C1 segment of cervical spinal cord (tissue), 14 donors: ENCODE results near the gene SHMT2.

Experiments used
- DNase-seq, 14 donors: peaks; one replicate each; lab custom pipeline; 2025; lab: John Stamatoyannopoulos, UW

The SHMT2 gene

DNA sequence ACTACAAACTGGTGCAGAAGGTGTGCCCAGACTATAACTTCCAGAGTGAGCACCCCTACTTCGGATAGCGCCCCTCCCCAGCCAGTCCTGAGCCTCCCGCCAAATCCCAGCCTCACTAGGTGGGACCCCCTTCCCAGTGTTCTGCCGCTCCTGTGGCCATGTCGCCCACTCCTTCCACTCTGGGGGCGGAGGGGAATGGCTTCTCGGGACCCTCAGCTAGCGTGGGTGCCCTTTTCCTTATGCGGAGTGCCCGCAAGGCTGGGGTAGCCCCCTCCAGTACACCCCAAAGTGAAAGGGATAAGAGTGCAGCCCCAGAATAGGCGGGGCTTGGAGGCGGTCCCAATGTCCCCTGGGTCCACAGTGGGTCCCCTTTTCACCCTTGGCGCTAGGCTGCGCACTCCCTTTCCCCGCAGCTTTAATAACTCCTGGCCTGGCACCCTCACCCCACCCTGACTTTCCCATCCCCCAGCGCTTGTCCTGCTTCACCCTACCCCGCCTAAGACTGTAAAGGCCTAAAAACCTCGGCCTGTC is 3.8 kb upstream of the SHMT2 start:
- no peak for DNase-seq

DNA sequence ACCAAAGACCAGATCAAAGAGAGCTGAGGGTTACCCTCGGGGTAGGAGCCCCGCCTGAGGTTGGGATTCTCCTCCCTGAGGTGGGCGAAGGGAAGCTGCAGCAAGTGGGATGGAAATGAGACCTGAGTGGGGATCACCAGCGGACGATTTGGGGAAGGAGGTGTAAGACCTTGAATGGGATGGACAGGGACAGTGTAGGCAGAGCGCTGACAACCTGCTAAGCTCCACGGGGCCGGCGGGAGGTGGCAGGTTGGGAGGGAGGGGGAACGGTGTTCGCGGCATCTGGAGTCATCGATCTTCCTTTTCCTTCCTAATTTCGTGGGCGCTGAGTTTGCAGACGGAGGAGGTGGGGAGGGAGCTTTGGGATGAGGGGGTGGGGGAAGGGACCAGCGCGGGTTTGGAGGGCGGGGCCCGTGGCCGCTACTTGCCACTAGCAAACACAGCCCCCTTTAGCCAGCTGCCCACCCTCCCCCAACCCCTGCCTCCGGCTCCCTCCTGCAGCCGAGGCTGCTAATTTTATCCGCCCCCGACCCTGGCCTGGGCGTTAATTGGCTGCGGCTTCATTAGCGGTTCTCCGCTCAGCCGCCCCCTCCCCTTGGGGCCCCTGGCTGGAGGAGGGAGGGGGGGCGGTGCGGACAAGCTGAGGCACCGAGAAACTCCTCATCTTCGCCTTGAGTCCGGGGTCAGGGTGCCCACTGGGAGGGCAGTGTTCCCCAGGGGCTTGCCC is 2.8 kb upstream of the SHMT2 start:
- DNase-seq: no peak

DNA sequence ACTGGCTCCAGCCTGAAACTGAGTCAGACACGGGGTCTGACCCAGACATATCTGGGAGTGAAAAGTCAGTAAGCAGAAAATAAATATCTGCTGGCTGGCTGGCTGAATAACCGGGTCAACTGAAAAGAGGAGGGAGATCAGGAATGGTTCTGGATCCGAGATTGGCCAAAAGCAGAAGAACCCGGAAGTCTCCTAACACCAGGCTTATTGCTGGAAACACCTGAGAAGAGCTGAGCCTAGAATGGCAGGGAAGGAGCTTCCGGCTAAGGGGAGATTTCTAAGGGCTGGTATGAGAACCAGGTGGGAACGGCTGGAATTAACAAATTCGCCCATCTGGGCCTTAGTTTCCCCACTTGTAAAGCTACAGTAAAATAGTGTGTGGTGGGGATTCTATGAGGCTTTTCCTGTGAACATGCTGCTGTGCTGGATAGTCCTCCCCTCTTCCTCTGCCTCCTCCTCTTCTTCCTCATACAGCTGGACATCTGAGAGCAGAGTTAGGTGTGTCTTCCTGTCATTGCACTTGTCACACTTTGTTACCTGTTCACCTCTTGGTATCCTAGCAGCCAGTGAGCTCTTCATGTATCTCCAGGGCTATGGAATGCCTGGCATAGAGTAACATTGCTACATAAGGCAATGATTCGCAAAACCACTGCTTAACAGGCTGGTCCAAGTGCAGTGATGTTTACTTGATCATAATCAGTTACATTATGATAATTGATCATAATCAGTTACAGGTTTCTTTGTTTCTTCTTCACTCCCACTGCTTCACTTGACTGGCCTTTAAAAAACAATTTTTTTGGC is 2.0 kb upstream of the SHMT2 start:
- no peak for DNase-seq

DNA sequence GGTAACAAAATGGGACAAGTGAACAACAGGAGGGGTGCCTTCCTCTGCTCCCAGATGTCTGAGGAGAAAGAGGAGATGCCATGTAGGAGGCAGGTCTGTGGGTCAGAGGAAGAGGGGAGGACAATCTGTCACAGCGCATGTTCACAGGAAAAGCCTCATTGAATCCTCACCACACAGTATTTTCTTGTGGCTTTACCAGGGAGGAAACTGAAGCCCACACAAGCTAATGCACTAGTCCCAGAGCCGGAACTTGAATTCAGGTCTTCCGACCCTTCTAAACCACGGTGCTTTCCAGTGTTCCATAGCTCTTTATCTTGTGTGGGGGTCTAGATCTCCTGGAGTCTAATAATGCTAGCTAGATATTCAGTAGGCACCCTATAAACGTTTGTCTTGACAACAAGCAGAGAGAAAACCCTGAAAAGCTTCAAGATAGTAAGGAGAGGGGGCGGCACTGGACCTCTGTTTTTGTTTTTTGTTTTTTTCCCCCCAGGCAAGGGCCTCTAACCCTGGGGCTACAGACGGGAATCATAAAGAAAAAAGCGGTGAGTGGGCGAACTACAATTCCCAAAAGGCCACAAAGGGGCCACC is 371 bp upstream of the SHMT2 start:
- peak in 1 of 14 donors; percentile 51 for DNase-seq

DNA sequence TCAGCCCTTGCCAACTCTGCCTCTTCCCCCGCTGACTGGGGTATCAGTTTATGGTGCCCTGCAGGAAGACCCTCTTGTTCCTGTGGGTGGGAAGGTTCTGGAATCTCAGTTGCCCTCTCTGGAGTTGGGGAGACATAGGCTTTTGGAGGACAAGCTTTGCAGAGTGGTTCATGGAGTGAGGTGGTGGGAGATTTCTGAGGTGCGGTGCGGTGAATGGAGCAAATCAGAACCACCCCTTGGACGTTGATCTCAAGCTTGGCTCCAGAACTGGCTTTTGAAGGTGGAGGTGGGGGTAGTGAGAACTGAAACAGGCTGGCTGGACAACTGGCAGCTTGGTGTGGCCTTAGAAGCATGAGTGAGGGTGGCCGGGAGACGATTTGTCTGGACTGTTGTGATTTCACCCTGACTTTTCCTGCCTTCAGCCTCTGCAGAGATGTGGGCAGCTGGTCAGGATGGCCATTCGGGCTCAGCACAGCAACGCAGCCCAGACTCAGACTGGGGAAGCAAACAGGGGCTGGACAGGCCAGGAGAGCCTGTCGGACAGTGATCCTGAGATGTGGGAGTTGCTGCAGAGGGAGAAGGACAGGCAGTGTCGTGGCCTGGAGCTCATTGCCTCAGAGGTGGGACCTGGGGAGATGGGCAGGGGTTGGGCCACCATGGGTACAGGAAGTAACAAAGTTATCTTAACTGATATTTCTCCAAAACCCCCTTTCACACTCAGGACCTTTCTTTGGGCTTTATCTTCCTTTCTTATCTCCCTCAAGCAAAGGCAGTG is 1.1 kb downstream of the SHMT2 start:
- no peak for DNase-seq

DNA sequence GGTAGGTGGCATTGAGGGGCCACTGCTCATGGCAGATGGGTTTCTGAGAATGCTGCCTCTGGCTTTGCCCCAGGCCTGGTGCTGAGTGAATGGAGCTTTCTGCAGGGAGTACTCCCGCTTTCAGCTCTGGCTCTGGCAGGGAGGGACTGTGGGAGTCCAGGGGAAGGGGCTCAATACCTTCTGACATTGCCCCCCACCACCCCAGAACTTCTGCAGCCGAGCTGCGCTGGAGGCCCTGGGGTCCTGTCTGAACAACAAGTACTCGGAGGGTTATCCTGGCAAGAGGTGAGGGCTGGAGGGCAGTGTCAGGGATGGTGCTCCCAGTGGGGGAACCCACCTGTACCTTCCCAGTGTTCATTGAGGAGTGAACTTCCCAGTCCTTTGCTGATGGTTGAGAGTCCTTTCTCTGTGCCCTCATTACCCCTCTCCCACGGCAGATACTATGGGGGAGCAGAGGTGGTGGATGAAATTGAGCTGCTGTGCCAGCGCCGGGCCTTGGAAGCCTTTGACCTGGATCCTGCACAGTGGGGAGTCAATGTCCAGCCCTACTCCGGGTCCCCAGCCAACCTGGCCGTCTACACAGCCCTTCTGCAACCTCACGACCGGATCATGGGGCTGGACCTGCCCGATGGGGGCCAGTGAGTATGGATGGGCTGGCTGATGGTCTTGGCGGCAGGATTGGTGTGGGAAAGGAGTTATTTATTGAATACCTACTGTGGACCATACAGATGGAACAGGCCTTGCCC is 1.9 kb downstream of the SHMT2 start:
- DNase-seq: no peak

DNA sequence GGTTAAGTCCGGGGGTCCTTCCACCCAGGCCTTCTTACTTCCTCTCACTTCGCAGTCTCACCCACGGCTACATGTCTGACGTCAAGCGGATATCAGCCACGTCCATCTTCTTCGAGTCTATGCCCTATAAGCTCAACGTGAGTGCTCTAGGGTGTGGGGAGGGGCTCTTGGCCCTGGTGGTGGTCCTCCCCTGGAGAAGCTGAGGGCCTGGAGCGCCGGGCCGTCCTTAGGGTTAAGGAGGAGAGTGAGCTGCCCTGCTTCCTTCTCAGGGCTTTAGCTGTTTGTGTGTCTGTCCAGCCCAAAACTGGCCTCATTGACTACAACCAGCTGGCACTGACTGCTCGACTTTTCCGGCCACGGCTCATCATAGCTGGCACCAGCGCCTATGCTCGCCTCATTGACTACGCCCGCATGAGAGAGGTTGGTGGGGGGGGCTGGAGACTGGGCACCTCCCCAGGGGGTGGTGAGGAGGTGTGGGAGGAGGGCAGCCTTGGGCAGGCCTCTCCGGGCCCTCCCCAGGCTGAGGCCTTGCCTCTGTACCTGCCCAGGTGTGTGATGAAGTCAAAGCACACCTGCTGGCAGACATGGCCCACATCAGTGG is 2.7 kb downstream of the SHMT2 start:
- DNase-seq: no peak

DNA sequence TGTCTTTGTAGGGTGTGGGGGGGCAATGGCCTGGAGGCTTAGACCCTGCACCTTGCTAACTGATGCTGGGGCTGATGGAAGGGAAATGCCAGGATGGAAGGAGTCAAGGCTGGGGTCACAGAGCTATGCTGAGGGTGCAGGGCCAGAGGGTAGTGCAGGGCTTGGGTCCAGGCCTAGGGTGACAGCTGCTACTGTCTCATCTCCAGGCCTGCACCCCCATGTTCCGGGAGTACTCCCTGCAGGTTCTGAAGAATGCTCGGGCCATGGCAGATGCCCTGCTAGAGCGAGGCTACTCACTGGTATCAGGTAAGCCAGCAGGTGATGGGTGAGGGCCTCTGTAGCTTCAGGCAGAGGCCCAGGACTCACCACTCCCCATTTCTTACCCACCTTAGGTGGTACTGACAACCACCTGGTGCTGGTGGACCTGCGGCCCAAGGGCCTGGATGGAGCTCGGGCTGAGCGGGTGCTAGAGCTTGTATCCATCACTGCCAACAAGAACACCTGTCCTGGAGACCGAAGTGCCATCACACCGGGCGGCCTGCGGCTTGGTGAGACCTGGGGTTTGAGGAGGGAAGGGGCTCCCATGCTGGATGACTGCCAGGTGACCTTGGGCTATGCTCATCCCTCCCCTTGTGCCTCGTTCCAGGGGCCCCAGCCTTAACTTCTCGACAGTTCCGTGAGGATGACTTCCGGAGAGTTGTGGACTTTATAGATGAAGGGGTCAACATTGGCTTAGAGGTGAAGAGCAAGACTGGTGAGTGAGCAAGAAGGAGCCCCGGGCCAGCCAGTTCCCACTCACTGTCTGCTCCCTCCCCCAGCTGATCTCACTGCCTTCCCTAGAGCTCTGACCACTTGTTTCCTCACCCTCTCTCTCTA is 4.1 kb downstream of the SHMT2 start:
- no peak for DNase-seq

DNA sequence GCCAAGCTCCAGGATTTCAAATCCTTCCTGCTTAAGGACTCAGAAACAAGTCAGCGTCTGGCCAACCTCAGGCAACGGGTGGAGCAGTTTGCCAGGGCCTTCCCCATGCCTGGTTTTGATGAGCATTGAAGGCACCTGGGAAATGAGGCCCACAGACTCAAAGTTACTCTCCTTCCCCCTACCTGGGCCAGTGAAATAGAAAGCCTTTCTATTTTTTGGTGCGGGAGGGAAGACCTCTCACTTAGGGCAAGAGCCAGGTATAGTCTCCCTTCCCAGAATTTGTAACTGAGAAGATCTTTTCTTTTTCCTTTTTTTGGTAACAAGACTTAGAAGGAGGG is 4.7 kb downstream of the SHMT2 start:
- DNase-seq: no peak

DNA sequence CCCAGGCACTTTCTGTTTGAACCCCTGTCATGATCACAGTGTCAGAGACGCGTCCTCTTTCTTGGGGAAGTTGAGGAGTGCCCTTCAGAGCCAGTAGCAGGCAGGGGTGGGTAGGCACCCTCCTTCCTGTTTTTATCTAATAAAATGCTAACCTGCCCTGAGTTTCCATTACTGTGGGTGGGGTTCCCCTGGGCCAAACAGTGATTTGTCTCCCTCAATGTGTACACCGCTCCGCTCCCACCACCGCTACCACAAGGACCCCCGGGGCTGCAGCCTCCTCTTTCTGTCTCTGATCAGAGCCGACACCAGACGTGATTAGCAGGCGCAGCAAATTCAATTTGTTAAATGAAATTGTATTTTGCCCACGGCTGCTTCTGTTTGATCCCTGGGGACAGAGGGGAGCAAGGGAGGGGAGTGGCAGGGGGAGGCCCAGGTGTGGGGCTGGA is 5.1 kb downstream of the SHMT2 start:
- no peak for DNase-seq

DNA sequence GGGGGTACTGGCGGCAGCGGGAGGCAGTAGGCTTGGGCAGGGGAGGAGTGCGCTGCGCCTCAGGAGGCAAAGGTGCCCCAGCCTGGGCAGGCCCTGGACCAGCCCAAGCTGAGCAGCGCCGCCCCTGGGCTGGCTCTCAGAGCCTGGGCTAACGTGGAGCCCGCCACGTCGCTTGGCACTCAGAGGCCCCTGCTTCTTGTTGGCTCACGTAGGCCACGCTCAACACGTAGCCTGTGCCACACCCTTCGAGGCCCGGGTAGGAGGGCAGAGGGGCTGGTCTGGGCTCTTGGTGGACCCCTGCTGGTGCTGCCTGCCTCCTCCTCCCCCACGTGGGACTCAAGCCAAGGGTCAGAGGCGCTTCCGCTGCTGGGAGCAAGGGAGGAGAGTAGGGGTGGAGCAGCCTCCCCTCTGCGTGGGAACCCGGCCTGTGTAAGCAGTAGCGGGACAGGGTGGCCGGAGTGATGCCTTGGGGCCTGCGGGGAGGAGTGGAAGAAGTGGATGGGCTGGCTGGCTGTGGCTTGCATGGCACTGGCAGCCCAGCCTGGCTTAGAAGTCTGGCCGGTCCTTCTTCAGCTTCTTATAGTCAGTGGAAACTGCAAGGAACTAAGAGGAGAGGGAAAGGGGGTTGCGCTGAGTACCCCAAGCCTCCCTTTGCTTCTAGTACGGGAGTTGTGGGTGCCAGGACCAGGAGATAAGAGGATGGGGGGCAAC is 5.7 kb downstream of the SHMT2 start:
- no peak for DNase-seq

DNA sequence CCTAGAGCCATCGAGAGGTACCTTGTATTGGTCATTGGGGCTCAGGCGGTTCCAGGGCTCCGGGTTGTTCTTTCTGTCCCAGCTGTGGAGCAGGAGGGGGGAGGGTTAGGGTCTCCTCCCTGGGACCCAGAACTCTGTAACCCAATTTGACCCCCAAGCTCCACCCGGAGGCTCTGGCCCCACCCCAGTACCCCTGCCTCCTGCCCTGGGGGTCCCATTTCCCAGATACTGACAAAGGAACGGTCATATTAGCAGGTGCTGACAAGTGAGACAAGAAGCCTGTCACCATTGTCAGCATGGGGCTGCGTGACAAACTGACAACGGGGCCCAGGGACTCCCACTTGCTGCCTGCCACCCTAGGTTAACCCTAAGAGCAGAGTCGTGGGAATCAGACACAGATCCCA is 6.2 kb downstream of the SHMT2 start:
- no peak for DNase-seq

DNA sequence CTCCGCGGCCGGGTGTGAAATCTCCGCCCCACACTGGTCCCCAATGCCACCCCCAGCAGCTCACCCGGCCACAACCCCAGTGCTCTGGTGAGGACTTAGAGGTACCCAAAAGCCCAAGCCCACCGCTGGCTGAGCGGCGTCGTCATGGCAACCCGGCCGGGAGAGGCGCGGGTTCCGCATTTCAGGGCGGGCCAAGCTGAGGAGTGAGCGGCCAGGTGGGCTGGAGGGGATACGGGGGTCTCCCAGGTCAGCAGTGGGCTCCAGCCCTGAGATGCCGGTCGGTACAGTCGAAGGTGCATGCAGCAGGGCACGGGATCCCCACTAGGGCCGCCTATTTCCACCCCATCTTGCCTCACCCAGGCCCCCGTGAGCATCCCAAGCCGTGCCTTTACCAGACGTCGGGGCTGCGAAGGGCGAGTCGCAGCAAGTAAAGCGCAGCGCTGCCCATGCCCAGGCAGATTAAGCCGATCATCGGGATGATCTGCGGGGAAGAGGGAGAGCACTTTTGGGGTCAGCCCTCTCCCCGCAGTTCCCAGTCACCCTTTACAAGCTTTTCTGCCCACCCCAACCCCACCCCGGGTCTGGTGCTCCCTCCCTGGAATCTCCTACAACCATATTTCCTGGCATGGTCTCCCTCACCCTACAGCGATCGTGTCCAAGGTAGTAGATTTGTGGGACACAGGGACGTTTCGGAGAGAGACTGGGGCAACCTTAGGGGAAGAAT is 6.9 kb downstream of the SHMT2 start:
- DNase-seq: no peak

DNA sequence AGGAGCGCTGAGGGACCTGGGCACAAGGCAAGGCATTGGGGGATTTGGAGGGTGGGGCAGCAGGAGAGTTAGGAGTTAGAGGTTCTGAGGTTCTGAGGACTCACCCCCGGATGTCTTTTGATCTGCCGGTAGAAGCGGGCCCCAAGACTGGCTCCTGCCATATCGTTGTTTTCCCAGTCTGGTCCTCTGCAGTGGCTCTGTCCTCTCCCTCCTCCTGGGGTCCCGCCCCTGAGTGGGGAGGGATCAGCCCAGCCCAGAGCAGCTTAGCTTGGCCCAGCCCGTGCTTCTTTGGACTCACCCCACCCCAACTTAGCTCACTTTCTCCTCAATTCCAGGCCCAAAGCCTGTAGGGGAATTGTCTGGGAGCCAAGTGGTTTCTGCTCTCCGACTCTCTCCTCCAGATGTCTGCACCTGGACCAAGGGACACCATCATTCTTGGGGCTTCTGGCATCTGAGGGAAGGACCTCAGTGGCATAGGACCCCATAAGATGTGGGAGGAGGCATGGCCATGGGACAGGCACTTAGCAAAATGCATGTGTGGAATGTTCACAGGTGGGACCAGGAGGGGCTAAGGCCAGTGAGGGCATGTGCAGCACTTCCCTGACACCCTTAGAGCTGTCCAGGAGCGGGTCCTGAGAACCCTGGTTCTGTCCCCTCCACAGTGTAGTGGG is 7.5 kb downstream of the SHMT2 start:
- DNase-seq: no peak

DNA sequence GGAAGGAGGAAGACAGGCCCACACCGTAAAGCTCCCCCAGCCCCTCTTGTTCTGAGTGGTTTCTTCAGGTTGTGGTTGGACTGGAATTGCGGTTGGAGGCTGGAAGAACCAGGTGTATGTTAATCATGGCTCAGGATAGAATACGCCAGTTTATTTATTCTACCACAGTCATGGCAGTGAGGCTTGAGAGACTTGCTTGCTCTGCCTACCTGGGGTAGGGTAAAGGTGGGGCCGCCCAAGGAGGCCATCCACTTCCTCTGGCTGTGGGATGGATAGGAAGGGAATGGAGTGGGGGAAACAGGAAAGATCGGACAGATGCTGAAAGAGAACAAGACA is 8.1 kb downstream of the SHMT2 start:
- DNase-seq: no peak

DNA sequence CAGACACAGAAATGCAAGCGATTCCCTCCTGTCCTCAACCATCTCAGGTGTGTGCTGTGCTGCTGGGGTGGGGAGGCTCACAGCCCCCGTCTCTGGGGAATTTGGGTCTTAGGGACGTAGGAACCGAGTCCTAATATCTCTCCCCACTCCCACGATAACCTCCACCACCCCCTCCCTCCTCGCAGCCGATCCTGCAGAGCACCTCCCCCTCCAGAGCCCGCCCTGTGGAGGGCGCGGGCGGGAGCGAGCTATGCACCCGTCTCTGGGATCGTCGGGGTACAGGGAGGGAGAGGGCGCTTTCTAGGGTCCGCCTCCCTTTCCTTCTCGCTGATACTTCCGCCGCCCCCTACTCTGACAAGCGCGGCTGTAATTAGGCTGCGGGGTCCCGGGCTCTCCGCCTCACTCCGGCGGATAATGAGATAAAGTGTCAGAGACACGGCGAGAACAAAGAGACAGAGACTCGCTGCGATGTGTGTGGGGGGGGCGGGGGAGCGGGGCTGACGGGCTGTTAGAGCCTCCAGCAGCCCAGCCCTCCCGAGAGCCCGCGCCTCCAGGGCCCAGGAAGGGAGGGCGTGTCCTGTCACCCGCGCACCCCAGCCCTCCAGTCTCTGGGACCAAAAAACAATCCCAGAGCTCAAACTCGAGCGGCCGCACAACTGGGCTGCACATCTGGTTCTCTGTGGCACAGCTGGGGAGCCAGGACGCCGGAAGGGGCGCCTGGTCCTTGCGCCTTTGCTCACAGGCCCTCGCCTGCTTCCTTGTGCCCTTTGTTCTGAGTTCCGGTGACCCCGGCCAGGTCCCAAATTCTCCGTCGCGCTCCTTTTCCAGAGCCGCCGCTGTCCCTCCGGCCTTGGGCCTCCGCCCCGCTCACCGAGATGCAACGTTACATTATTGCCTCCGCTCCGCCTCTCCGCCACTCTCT is 8.7 kb downstream of the SHMT2 start:
- DNase-seq: peak in 1 of 14 donors; percentile 36
